Neural progenitor cell (in vitro differentiated cells): ENCODE measurements around the gene AZIN2.

Experiments
- CTCF ChIP-seq: fragments of 200-600 bp; sonication (generic); IDR thresholded peaks from 2 replicates; pipeline ENCODE4 v1.5.1; 2017; ENCODE audit warnings: antibody characterized with exemption, mild to moderate bottlenecking
- EZH2 ChIP-seq: fragments of 200-600 bp; sonication (generic); IDR thresholded peaks from 2 replicates; pipeline ENCODE4 v1.6.1; 2017; ENCODE audit warnings: antibody characterized with exemption, mild to moderate bottlenecking, moderate library complexity
- EZH2phosphoT487 ChIP-seq: fragments of 200-600 bp; sonication (generic); IDR thresholded peaks from 2 replicates; pipeline ENCODE4 v1.6.1; 2017; ENCODE audit warnings: antibody characterized with exemption

- TF ChIP-seq CTCF (no peak), EZH2 (no peak), EZH2phosphoT487 (no peak)
Measured at GRCh38 chr1:33060579-33061083, 20.3 kb upstream of the AZIN2 start.
